Panc1 (cell line): Measurements from ENCODE around the gene AMPH. TPM values are rescaled to one million over a fixed set of nuclear protein-coding genes. Genes with fewer than 3 reads are reported as not detected.

Experiments
- ATAC-seq: fragments of 200-7000 bp; cut with Tn5 transposase; 2 replicates; pipeline ENCODE4 v1.9.1; 2020; ENCODE audit warnings: mild to moderate bottlenecking, moderate library complexity
- BruUV-seq: library from RNA; stranded (reverse); fragments of 400-500 nt; replicated peaks from 2 replicates; lab custom pipeline; 2021; lab: Mats Ljungman, UMichigan
- CTCF ChIA-PET: fragments of 300-600 bp; sonication (Branson Sonifier 250); formaldehyde crosslinking; loops from one replicate; lab custom pipeline; 2022; ENCODE audit warnings: antibody characterized with exemption; lab: Charles Lee
- POLR2A ChIA-PET: fragments of 300-600 bp; sonication (Branson Sonifier 250); formaldehyde crosslinking; loops from one replicate; lab custom pipeline; 2022; ENCODE audit warnings: antibody characterized with exemption; lab: Charles Lee
- DNase-seq: peaks from one replicate; pipeline ENCODE4 v3.0.0-alpha.2; 2010; ENCODE audit warnings: low read depth, low spot score
- H3K27ac ChIP-seq: 2 replicates; pipeline ENCODE4 v1.5.1; 2011; ENCODE audit warnings: mild to moderate bottlenecking, low read length, inconsistent platforms
- H3K27me3 ChIP-seq: fragments of 200-500 bp; sonication (Bioruptor generic); 2 replicates; pipeline ENCODE4 v1.6.0; 2014; ENCODE audit warnings: low read length, inconsistent platforms; ENCODE audit not compliant: control insufficient read depth, insufficient read depth
- H3K36me3 ChIP-seq: fragments of 200-500 bp; sonication (Bioruptor generic); 2 replicates; pipeline ENCODE4 v1.5.1; 2014; ENCODE audit warnings: inconsistent platforms, mild to moderate bottlenecking, low read length, moderate library complexity; ENCODE audit not compliant: control insufficient read depth, insufficient read depth
- H3K4me1 ChIP-seq: 2 replicates; pipeline ENCODE4 v1.5.1; 2011; ENCODE audit warnings: inconsistent platforms, mild to moderate bottlenecking, low read length, moderate library complexity; ENCODE audit not compliant: control insufficient read depth, insufficient read depth
- H3K4me3 ChIP-seq, 2 experiments: 2 replicates each; pipeline ENCODE4 v1.5.1; 2011 to 2012; ENCODE audit warnings: low read depth in 2 of 2, low read length in 2 of 2, mild to moderate bottlenecking in 2 of 2, inconsistent platforms in 1 of 2, moderate library complexity in 1 of 2
- H3K9me3 ChIP-seq: fragments of 200-500 bp; sonication (Bioruptor generic); 2 replicates; pipeline ENCODE4 v1.5.1; 2014; ENCODE audit warnings: low read depth, mild to moderate bottlenecking, inconsistent platforms, low read length, moderate library complexity; ENCODE audit not compliant: control insufficient read depth, insufficient read depth
- POLR2AphosphoS5 ChIP-seq: IDR thresholded peaks from 2 replicates; pipeline ENCODE4 v1.6.1; 2012; ENCODE audit warnings: mild to moderate bottlenecking, low read depth, low read length, moderate library complexity
- SIN3A ChIP-seq: IDR thresholded peaks from 2 replicates; pipeline ENCODE4 v1.6.1; 2012; ENCODE audit warnings: low read depth, mild to moderate bottlenecking, low read length, moderate library complexity, borderline replicate concordance; ENCODE audit not compliant: insufficient read depth
- TCF7L2 ChIP-seq: IDR thresholded peaks from 2 replicates; pipeline ENCODE4 v1.6.1; 2011; ENCODE audit warnings: mild to moderate bottlenecking, low read depth, low read length, inconsistent platforms
- in situ Hi-C: cut with HindIII; loops from 2 replicates; pipeline ENCODE4 v1.10.0; 2016; ENCODE audit warnings: low sequenced_read_pairs, low pct_unique_long_range_greater_than_20kb
- intact Hi-C: fragments of 100-400 bp; cut with micrococcal nuclease; formaldehyde crosslinking; loops from one replicate; pipeline ENCODE4 v1.10.0; 2022; ENCODE audit not compliant: unreplicated experiment
- total RNA-seq: library from RNA; stranded (reverse); gene quantifications from one replicate; pipeline ENCODE4 v1.2.1, GENCODE V29; 2021; ENCODE audit not compliant: unreplicated experiment
- TF ChIP-seq, protein P1 (sequence below): fragments of 450-650 bp; IDR thresholded peaks from 2 replicates; pipeline ENCODE4 v1.5.1; 2017; ENCODE audit warnings: mild to moderate bottlenecking
- TF ChIP-seq, protein P2 (sequence below), 2 experiments: IDR thresholded peaks; 2 replicates each; pipeline ENCODE4 v1.6.1; 2011 to 2012; ENCODE audit warnings: low read depth in 2 of 2, control low read depth in 1 of 2, low read length in 1 of 2, mild to moderate bottlenecking in 1 of 2, moderate library complexity in 1 of 2; ENCODE audit not compliant: insufficient read depth in 1 of 2

The AMPH gene
- total RNA-seq, 1 experiment from 2014 or later = not detected

- H3K27ac ChIP-seq = no peak overlapping the region
- ATAC-seq = no peak
- no peaks in the 10 kb centered on the region for H3K9me3 ChIP-seq
- H3K36me3 ChIP-seq = no peaks in the 10 kb centered on the region
- intact Hi-C loops = loop anchor here (10.0 kb wide), 1 partner anchor 58 kb away; no protein-coding TSS in a partner anchor
- ChIA-PET POLR2A (no interaction called here), CTCF (interaction anchor here (0.8 kb wide), 1 partner anchor 839 kb away, joined by 8 read pairs; no protein-coding TSS in a partner anchor)
- no peak overlapping the region for H3K4me3 ChIP-seq
- peaks cover 6% of the 10 kb centered on the region for H3K27me3 ChIP-seq
- no peak for DNase-seq
- in situ Hi-C loops = no loop called here
- no peaks in the 10 kb centered on the region for H3K4me1 ChIP-seq
- BruUV-seq = no TSS peak
- TF ChIP-seq TCF7L2 (no peak), SIN3A (no peak), POLR2AphosphoS5 (no peak)
- TF ChIP-seq, protein P1, sequence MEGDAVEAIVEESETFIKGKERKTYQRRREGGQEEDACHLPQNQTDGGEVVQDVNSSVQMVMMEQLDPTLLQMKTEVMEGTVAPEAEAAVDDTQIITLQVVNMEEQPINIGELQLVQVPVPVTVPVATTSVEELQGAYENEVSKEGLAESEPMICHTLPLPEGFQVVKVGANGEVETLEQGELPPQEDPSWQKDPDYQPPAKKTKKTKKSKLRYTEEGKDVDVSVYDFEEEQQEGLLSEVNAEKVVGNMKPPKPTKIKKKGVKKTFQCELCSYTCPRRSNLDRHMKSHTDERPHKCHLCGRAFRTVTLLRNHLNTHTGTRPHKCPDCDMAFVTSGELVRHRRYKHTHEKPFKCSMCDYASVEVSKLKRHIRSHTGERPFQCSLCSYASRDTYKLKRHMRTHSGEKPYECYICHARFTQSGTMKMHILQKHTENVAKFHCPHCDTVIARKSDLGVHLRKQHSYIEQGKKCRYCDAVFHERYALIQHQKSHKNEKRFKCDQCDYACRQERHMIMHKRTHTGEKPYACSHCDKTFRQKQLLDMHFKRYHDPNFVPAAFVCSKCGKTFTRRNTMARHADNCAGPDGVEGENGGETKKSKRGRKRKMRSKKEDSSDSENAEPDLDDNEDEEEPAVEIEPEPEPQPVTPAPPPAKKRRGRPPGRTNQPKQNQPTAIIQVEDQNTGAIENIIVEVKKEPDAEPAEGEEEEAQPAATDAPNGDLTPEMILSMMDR = no peak
- TF ChIP-seq, protein P2, sequence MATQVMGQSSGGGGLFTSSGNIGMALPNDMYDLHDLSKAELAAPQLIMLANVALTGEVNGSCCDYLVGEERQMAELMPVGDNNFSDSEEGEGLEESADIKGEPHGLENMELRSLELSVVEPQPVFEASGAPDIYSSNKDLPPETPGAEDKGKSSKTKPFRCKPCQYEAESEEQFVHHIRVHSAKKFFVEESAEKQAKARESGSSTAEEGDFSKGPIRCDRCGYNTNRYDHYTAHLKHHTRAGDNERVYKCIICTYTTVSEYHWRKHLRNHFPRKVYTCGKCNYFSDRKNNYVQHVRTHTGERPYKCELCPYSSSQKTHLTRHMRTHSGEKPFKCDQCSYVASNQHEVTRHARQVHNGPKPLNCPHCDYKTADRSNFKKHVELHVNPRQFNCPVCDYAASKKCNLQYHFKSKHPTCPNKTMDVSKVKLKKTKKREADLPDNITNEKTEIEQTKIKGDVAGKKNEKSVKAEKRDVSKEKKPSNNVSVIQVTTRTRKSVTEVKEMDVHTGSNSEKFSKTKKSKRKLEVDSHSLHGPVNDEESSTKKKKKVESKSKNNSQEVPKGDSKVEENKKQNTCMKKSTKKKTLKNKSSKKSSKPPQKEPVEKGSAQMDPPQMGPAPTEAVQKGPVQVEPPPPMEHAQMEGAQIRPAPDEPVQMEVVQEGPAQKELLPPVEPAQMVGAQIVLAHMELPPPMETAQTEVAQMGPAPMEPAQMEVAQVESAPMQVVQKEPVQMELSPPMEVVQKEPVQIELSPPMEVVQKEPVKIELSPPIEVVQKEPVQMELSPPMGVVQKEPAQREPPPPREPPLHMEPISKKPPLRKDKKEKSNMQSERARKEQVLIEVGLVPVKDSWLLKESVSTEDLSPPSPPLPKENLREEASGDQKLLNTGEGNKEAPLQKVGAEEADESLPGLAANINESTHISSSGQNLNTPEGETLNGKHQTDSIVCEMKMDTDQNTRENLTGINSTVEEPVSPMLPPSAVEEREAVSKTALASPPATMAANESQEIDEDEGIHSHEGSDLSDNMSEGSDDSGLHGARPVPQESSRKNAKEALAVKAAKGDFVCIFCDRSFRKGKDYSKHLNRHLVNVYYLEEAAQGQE (IDR thresholded peaks at IDR 0.05; ENCODE audit: insufficient read depth in 1 of 2, low read depth in 2 of 2, low read length in 1 of 2) = no peak
Measured at GRCh38 chr7:38632411-38632810, 1.2 kb upstream of the AMPH start.

DNA sequence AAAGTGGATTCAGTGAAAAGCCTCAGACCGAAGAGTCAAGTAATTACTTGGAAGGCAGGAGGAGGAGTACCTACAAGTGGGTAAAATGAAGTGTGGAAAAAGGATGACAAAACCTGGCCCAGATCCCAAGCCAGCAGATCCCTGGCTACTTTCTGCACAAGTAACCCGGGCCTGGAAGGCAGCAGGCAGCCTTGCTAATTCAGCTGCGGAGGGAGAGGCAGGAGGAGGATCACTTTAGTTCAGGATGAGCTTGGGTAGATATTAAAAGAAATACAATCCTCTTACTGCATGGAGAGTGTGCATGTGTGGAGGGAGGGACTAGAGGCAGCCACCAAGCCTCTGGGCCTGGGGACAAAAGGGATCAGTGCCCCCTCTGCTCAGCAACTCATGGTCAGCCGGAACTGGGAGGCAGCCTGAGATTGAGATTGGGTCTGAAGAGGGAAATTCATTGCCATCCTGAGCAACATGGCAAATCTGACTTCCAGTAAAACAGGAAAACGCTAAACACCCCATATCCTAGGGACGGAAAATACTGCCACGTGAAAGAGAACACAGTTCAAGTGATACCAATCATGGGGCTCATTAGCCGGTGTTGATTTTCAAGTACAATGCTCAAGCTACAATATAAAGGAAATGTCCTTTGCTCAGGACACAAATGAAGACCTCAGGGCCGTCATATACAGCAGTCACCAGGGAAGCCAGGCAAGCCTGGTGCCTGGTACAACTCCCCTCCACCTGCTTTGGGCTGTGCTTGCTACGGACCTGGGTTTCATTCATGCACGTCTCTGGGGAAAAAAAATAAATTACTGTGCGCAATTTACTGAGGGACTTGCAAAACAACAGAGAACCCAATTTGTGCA, 1.3 kb downstream of the AMPH start:
- ChIA-PET POLR2A (no interaction called here), CTCF (no interaction called here)
- in situ Hi-C loops = no loop called here
- DNase-seq = no peak
- intact Hi-C loops = loop anchor here (10.0 kb wide), 1 partner anchor 55 kb away; no protein-coding TSS in a partner anchor
- Histone ChIP-seq H3K4me3 (no peak overlapping the region), H3K27ac (no peak overlapping the region), H3K27me3 (peaks cover 2% of the 10 kb centered on the region; the same call in 1 of the 2 replicates), H3K36me3 (no peaks in the 10 kb centered on the region), H3K4me1 (no peaks in the 10 kb centered on the region), H3K9me3 (peaks cover 9% of the 10 kb centered on the region; the same call in 1 of the 2 replicates)
- ATAC-seq = no peak
- no TSS peak for BruUV-seq
- TF ChIP-seq POLR2AphosphoS5 = no peak
- no peak for TF ChIP-seq SIN3A
- TF ChIP-seq, protein P1 = no peak
- TF ChIP-seq TCF7L2 = no peak
- TF ChIP-seq, protein P2 (IDR thresholded peaks at IDR 0.05; ENCODE audit: insufficient read depth in 1 of 2, low read depth in 2 of 2, low read length in 1 of 2) = no peak
